ENCODE data around the gene EXO5.
"Not testable (repeated sequence)": the region's sequence is repeated elsewhere in the genome, so short reads cannot be mapped to it uniquely, and the experiment has no call there.

The EXO5 gene

DNA sequence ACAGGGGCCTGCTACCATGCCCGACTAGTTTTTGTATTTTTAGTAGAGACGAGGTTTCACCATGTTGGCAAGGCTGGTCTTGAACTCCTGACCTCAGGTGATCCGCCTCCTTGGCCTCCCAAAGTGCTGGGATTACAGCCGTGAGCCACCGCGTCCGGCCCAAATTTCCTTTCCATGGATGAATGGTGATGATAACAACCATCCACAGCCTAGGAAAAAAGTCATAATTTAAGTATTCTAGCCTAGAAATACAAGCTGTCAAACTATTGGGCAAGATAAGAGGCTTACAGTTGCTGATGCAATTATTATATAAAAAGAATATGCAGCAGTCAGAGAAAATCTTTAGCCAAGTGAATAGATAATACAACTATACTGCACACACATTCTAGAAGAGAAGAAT lies 46.2 kb downstream of the EXO5 start:
- not testable (repeated sequence) for DNase-seq (ENCODE audit: low read depth)

DNA sequence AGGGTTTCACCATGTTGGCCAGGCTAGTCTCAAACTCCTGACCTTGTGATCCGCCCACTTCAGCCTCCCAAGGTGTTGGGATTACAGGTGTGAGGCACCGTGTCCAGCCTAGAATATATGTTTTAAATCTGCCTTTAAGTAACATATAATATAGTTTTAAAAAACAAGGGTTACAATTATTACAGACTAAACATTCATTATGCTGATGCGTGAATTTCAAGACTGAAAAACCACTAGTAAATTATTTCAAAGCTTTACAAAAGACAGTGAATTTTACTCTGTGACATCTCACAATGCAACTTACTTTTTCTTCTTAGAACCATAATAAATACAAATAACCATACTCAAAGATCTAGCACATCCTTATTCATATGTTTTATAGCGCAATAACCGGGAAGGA lies 47.6 kb downstream of the EXO5 start:
- no peak for DNase-seq (ENCODE audit: low read depth)

DNA sequence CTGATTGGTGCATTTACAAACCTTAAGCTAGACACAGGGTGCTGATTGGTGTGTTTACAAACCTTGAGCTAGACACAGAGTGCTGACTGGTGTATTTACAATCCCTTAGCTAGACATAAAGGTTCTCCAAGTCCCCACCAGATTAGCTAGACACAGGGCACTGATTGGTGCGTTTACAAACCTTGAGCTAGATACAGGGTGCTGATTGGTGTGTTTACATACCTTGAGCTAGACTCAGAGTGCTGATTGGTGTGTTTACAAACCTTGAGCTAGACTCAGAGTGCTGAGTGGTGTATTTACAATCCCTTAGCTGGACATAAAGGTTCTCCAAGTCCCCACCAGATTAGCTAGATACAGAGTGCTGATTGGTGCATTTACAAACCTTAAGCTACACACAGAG lies 49.7 kb downstream of the EXO5 start:
- not testable (repeated sequence) for DNase-seq (ENCODE audit: low read depth)

DNA sequence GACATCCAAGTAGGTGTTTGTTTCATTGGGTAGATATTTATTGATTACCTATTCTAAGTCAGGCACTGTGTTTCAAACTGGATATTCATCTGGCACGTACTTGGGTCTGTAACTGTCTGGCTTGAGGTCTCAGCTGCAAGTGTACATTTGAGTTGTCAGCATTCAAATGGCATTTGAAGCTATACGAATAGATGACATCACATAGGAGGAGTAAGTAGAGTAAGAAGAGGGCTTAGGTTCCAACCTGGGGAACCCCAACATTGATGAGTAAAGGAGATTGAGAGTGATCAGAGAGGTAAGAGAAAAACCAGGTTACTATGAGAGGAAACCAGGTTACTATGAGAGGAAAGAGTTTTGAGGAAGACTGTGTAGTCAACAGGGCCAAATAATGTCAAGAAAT lies 53.6 kb downstream of the EXO5 start:
- no peak for DNase-seq (ENCODE audit: low read depth)

DNA sequence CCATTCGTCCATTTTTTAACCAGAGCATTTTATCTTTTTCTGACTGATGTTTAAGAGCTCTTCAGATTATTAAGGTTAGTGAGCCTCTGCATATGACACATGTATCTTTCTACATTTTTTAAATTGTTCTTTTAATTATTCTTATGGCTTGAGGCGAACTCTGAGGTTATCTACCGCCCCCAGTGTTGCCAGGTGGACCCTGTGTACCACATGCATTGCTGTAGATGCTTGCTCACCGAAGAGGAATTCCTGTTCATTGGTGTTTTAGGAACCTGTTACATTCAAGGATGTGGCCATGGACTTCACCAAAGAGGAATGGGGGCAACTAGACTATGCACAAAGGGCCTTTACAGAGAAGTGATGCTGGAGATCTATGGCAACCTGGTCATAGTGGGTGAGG lies 54.7 kb downstream of the EXO5 start:
- DNase-seq (ENCODE audit: low read depth), result no peak

DNA sequence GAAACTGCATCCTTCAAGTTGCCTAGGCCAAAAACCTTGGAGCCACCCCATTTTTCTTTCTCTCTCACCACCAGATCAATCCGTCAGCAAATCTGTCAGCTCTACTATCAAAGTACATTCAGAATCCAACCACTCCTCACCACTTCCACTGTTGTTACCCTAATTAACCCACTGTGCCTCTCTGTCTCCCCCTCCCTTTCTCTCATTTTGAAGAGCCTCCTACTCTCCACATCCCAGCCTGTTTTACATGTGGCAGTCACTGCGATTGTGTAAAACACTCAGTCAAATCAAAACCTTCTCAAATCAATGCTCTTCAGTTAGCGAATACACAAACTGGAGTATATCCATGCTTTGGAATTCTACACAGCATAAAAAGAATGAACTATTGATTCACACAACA lies 55.9 kb downstream of the EXO5 start:
- no peak for DNase-seq (ENCODE audit: low read depth)

DNA sequence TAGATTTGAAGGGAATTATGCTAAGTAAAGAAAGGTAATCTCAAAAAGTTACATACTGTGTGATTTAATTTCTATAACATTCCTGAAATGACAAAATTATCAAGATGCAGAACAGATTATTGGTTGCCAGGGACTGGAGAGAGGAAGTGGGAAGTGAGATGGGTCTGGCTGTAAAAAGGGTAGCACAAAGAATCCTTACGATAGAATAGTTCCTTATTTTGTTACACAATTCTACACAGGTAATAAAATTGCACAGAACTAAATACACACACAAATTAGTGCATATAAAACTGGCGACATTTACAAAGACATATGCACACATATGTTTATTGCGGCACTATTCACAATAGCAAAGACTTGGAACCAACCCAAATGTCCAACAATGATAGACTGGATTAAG lies 56.3 kb downstream of the EXO5 start:
- no peak for DNase-seq (ENCODE audit: low read depth)
